Heart left ventricle (tissue), 16 donors: ENCODE measurements around the gene CDH23. TPM values are rescaled to one million over a fixed set of nuclear protein-coding genes. Genes with fewer than 3 reads are reported as not detected.

Source experiments
- ATAC-seq, 4 donors: fragments of 200-7000 bp; cut with Tn5 transposase; one replicate each; pipeline ENCODE4 v1.9.1; 2020 to 2022; ENCODE audit warnings: moderate library complexity in 4 of 4, mild to moderate bottlenecking in 3 of 4, moderate number of reproducible peaks in 1 of 4
- DNase-seq, 5 donors: peaks; one replicate each; pipeline ENCODE4 v3.0.0-alpha.2; 2020
- H3K27ac ChIP-seq, 12 donors: fragments of 200-600 bp; sonication (generic) in 4 of 12; one replicate each; pipeline versions ENCODE4 v1.5.0 to v1.8.0; 2016 to 2022; ENCODE audit warnings: mild to moderate bottlenecking in 2 of 12
- H3K27me3 ChIP-seq, 9 donors: fragments of 200-600 bp; sonication (generic) in 2 of 9; one replicate each; pipeline versions ENCODE4 v1.5.1 to v1.8.0; 2016 to 2022; ENCODE audit warnings: mild to moderate bottlenecking in 3 of 9
- H3K36me3 ChIP-seq, 9 donors: fragments of 200-600 bp; sonication (generic) in 2 of 9; one replicate each; pipeline versions ENCODE4 v1.5.0 to v1.8.0; 2018 to 2022; ENCODE audit warnings: mild to moderate bottlenecking in 2 of 9
- H3K4me1 ChIP-seq, 12 donors: fragments of 200-600 bp; sonication (generic) in 4 of 12; one replicate each; pipeline versions ENCODE4 v1.5.0 to v1.8.0; 2016 to 2022; ENCODE audit warnings: mild to moderate bottlenecking in 3 of 12
- H3K4me3 ChIP-seq, 12 donors: fragments of 200-600 bp; sonication (generic) in 4 of 12; one replicate each; pipeline versions ENCODE4 v1.5.0 to v1.8.0; 2017 to 2022; ENCODE audit warnings: mild to moderate bottlenecking in 9 of 12, moderate library complexity in 4 of 12
- H3K9me3 ChIP-seq, 12 donors: fragments of 200-600 bp; sonication (generic) in 4 of 12; one replicate each; pipeline versions ENCODE4 v1.5.0 to v1.8.0; 2016 to 2022; ENCODE audit warnings: mild to moderate bottlenecking in 1 of 12
- CTCF ChIP-seq, 12 donors: fragments of 200-600 bp; sonication (generic) in 4 of 12; IDR thresholded peaks; one replicate each; pipeline versions ENCODE4 v1.5.0 to v1.8.0; 2018 to 2022; ENCODE audit warnings: antibody characterized with exemption in 12 of 12, mild to moderate bottlenecking in 5 of 12
- POLR2A ChIP-seq, 2 donors: fragments of 450-650 bp; IDR thresholded peaks; one replicate each; pipeline ENCODE4 v1.6.1; 2017; ENCODE audit warnings: antibody characterized with exemption in 2 of 2, mild to moderate bottlenecking in 2 of 2, moderate library complexity in 2 of 2
- whole genome bisulfite sequencing, 4 donors: extraction: QIAGEN DNeasy Blood & Tissue Kit in 2 of 4; methylation state at CpG; one replicate each; pipeline versions ENCODE4 v1.1.5 to v1.1.7; 2013 to 2018; 5-methylcytosine and 5-hydroxymethylcytosine counted together
- intact Hi-C, 10 donors: fragments of 100-400 bp; cut with DNase I; formaldehyde crosslinking; loops; one replicate each; pipeline versions ENCODE4 v1.11.1 to v1.14.2; 2022
- polyA plus RNA-seq, 2 donors: library from polyadenylated mRNA; stranded (reverse); fragments of 200-250 nt; gene quantifications; one replicate each; pipeline ENCODE4 v1.2.3, GENCODE V29; 2013
- total RNA-seq, 9 donors: library from RNA; depleted of rRNA in 2 of 9; stranded (reverse); fragments of >200 nt in 2 of 9; fragmentation: NEBNext Ultra II Directional in 3 of 9; extraction: Animal tissue kit (Norgen Biotek cat#: 25700) in 3 of 9; gene quantifications; one replicate each; pipeline versions ENCODE4 v1.1.0 to v1.2.4, GENCODE V29; 2016 to 2023
- donor health status: ischemic (EF 13 %, LVEDD 7.1; RV severe dilation, severe dysfunction).
- donor health status: healthy with polysubstance abuse.
- donor health status: DM: no; HTN: yes; CAD: no.
- donor health status: DM: no; HTN: no; CAD: no.
- donor health status: ischemic (EF 25% LVEDD 6.9; RV normal size, moderate dysfunction).
- donor health status: ischemic (EF 25% LVEDD 5.7; RV mildly dilated, moderate dysfunction).
- donor health status: healthy.
- donor health status: DM: yes; HTN: yes; CAD: no.
- donor health status: ischemic (EF 35%, LVEDD 5.7; RV mildly dilated, moderate dysfunction).
- donor health status: nonischemic (EF 11% LVEDD 7.7; RV severe dilation, severe dysfunction).
- donor health status: DM: yes; HTN: yes; CAD: no.
- donor health status: PGD.
- donor health status: ischemic (EF 29% LVEDD 5.4; RV normal size, mild dysfunction).
- donor health status: nonischemic (EF 23%, LVEDD 6.1; RV moderate dilation, normal function).

The CDH23 gene
- total and polyA plus RNA-seq, 11 donors: 1.2 to 8.6 (median 3.9) TPM

GRCh38 chr10:71717551-71717951, 320.8 kb downstream of the CDH23 start:
- Histone ChIP-seq H3K27me3 (no peaks in the 10 kb centered on the region), H3K4me3 (no peak overlapping the region), H3K27ac (peak overlapping the region in 4 of 12 donors; percentile 4 to 57 (median 38)), H3K9me3 (no peaks in the 10 kb centered on the region), H3K36me3 (no peaks in the 10 kb centered on the region), H3K4me1 (peaks cover 8 to 66% (median 51%) of the 10 kb centered on the region in 12 donors)
- no peak for TF ChIP-seq POLR2A (IDR thresholded peaks at IDR 0.05)
- ATAC-seq (no peak), DNase-seq (no peak)
- WGBS, 4 donors: 63 to 71% (median 67%) methylated on average over 2 of the region's 2 CpGs
- intact Hi-C loops: no loop called here

GRCh38 chr10:71718165-71718698, 321.5 kb downstream of the CDH23 start:
- Histone ChIP-seq H3K27ac (peak overlapping the region in 10 of 12 donors; percentile 0 to 67 (median 42)), H3K4me3 (no peak overlapping the region), H3K9me3 (no peaks in the 10 kb centered on the region), H3K36me3 (no peaks in the 10 kb centered on the region), H3K27me3 (no peaks in the 10 kb centered on the region), H3K4me1 (peaks cover 8 to 60% (median 45%) of the 10 kb centered on the region in 12 donors)
- DNase-seq (peak in 1 of 5 donors; percentile 25), ATAC-seq (no peak)
- TF ChIP-seq CTCF (IDR thresholded peaks at IDR 0.05) (no peak), POLR2A (IDR thresholded peaks at IDR 0.05) (no peak)
- 77 to 87% (median 82%) methylated on average over 7 to 10 of the region's 10 CpGs for WGBS, 4 donors
- intact Hi-C loops: no loop called here

- DNase-seq: peak in 4 of 5 donors; percentile 46 to 76 (median 51)
- peaks cover 5 to 51% (median 37%) of the 10 kb centered on the region in 12 donors for H3K4me1 ChIP-seq
- H3K27ac ChIP-seq: peak overlapping the region in 9 of 12 donors; percentile 3 to 67 (median 49)
- peak in 3 of 4 donors; percentile 32 to 74 (median 50) for ATAC-seq
- intact Hi-C loops: no loop called here
- H3K4me3 ChIP-seq: no peak overlapping the region
- no peaks in the 10 kb centered on the region for H3K9me3 ChIP-seq
- no peak for TF ChIP-seq CTCF (IDR thresholded peaks at IDR 0.05)
- TF ChIP-seq POLR2A (IDR thresholded peaks at IDR 0.05): no peak
- WGBS, 4 donors: 51 to 65% (median 52%) methylated on average over 7 of the region's 7 CpGs
- no peaks in the 10 kb centered on the region for H3K36me3 ChIP-seq
- H3K27me3 ChIP-seq: no peaks in the 10 kb centered on the region
Observed at GRCh38 chr10:71719042-71719441, 322.3 kb downstream of the CDH23 start.

GRCh38 chr10:71719464-71720201, 322.9 kb downstream of the CDH23 start, which contains the start of gene C10orf105:
Gene C10orf105 (minus strand): TSS chr10:71719778. CDS start chr10:71716337, 3,441 bp downstream.
- TF ChIP-seq POLR2A (IDR thresholded peaks at IDR 0.05) (no peak), CTCF (IDR thresholded peaks at IDR 0.05) (no peak)
- 90 to 95% (median 93%) methylated on average over 12 to 14 of the region's 14 CpGs for WGBS, 4 donors
- no peak for DNase-seq
- intact Hi-C loops: loop anchor here in 1 of 10 donors (10.0 kb wide), 1 partner anchor 405 kb away; the partner anchor contains the start of gene SLC29A3
- no peaks in the 10 kb centered on the region for H3K9me3 ChIP-seq
- no peaks in the 10 kb centered on the region for H3K36me3 ChIP-seq
- peaks cover 0 to 46% (median 31%) of the 10 kb centered on the region in 12 donors for H3K4me1 ChIP-seq
- H3K4me3 ChIP-seq: no peak within 1 kb of the TSS
- peak within 1 kb of the TSS in 10 of 12 donors; percentile 29 to 67 (median 52) for H3K27ac ChIP-seq
- peak in 2 of 4 donors; percentile 4 to 6 for ATAC-seq
- H3K27me3 ChIP-seq: no peaks in the 10 kb centered on the region
